HG03060 (cell line): Measurements from ENCODE around the gene CAMK2A.
"Not testable (repeated sequence)": the region's sequence is repeated elsewhere in the genome, so short reads cannot be mapped to it uniquely, and the experiment has no call there.

Source experiments
- ATAC-seq: cut with Tn5 transposase; IDR thresholded peaks from one replicate; pipeline ENCODE4 v1.9.1; 2021; ENCODE audit warnings: low read depth, moderate number of reproducible peaks; ENCODE audit not compliant: unreplicated experiment

The CAMK2A gene

DNA sequence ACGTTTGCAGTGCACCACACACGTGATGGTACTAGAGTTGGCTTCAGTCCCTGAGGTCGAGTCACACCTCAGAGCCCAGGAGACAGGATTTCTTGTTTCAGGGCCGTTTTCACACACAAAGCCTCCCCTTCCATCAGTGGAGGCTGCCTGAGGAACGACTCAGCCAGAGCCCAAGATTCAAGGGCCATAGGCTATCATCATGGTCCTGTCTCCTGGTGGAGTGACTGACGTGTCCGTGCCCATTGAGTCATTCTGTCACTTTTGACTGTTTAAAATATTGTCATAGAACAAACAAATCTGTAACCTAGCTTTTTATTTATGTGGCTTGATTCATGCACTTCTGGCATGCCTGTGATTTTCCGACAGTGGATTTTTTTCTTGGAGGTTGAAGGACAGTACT, 28.3 kb downstream of the CAMK2A start:
- ATAC-seq, result no peak

DNA sequence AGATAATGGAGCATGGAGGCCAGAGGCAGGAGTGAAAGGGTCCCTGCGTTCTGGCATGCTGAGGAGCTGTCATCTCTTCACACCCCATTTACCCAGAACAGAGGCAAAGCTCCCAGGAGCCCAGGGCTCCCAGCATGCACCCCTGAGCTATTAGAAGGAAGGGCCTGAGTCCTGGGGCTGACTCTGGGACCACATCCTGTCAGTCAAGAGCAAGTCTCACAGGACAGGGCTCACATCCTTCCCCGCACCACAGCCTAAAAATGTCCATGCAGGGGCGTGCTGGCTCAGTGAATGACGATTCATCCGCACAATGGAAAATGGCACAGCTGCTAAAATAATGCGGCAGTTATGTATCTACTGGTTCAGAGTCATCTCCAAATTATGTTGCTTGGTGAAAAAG, 31.4 kb downstream of the CAMK2A start:
- ATAC-seq, result no peak

DNA sequence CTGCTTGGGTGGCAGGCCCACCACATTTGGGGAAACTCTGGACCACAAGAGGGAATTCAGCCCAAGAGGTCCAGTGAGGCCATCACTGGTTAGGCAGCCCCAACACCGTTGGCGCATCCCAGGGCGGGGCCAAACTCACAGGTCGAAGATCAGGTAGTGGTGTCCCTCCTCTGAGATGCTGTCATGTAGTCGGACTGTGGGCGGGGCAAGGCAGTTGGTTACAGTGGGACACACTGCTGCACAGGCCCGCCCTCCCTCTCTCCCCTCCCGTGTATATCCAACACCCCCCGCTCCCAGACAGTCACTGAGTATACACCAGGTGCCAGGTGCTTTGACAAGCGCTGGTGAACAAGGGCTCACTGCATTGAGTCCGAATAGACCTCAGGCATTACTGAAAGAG, 32.1 kb downstream of the CAMK2A start:
- ATAC-seq, result no peak

DNA sequence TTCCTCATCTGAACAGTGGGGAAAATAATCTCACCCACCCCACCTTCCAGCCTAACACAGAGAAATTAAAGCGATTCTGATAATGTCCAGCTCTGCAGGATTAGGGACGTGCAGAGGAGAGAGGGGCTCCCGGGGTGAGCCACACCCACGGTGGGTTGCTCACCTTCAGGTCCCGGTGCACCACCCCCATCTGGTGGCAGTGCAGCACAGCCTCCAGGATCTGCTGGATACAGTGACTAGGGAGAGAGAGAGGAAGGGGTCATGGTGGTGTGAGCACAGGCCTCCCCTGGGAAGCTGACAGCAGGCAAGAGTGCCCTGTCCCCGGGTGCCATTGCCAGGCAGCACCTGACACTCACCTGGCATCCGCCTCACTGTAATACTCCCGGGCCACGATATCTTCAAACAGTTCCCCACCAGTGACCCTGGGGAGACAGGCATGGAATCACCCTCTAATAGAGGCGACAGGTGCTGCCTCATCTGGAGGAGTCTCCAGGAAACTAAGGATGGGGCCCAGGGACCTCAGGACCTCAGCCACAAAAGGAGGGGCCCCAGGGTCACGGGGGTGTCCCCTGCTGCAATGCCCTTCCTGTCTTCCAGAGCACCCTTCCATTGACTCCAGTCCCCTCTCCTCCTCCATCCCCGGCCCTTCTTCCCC, 33.0 kb downstream of the CAMK2A start:
- no peak for ATAC-seq

DNA sequence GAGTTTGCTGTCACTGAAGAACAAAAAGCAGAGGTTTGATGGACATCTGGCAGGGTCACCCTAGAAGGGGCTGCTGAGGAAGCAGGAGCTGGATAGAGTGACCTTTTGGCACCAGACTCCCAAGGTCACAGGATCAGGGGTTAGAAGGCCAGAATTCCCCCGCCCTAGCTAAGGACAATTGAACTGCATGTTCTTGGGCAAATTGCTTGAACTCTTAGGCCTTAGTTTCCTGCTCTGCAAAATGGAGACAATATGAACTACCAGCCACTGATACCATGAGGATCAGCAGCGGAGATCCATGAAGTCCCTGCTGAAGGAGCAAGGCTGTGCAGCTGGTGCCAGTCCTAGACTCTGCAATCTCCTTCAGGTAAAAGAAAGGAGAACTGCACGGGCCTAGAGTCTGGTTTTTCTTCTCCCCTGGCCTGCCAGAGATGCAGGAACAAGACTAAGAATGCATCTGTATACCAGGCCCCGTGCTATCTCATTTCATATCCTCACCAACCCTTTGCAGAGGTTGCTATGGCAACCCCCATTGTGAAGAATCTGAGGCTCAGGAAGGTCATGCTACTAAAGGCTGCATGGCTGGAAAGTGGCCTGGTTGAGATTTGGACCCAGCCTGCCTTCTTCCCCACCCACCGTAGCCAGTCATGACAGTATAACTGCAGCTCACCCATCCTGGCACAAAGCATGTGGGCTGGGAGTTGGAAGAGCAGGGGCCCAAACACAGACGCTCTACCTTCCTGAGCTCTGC, 33.7 kb downstream of the CAMK2A start:
- no peak for ATAC-seq

DNA sequence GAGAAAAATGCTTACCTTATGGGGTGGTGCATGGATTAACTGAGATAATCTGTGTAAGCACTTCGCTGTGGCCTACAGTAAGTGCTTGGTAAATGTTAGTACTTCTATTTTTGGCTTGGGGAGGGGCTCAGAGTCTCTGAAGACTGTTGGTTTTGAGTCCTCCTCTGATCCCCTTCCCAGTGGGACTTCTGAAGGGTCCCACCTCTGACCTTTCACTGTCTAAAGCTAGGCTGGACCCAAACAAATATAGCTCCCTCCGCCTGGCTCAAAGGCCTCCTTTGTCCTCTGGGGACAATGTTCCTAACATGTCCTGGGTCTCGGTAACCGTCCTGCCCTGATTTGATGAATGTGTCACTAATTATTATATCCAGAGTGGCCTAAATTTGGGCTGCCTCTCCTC, 34.8 kb downstream of the CAMK2A start:
- no peak for ATAC-seq

DNA sequence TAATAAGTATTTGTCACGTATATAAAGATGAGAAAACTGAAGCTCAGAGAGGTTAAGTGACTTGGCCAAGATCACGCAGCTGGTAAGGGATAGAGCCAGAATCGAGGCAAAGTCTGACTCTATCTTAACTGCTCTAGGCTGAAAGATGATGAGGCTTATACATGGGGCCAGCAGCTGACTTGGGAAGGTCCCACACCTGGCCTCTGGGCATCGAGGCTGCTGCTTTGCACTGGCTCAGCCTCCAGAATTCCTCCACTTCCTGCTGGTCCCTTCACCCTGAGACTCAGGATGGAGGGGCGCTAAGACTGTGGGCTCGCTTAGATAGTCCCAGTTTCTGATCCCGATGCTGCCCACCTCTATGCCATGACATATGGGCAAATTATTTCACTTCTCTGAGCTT, 35.2 kb downstream of the CAMK2A start:
- no peak for ATAC-seq

DNA sequence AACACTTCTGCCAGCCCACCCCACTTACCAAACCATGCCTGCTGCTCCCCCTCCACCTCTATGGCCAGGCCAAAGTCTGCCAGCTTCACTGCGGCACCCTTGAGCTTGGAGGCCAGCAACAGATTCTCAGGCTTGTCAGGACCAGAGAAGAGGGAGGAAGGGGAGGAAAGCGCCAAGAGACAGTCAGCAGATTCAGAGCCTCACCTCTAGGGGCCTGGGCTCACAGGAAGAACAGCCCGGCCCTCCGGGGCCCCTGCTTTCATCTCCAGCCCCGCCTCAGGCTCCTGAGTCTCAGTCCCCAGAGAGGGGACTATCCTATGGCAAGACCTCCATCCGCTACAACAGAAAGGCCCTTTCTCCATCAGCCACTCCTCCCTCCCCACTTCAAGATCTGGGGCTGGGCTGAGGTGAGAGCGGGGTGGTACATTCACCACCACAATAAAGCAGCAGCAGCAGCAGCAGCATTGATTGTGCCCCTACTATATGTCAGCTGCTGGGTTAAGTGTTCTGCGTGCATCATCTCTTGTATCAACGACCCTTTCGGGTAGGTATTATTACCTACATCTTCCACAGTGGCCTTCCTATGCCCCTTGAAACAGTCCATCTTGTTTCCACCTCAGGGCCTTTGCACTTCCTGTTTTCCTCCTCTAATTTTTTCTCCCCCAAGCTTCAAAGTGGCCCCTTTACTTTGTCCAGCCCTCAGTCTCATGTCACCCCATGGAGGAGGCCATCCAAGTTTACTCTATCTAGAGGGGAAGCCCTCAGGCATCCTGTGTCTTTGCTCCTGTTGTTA, 36.0 kb downstream of the CAMK2A start:
- ATAC-seq, result no peak

DNA sequence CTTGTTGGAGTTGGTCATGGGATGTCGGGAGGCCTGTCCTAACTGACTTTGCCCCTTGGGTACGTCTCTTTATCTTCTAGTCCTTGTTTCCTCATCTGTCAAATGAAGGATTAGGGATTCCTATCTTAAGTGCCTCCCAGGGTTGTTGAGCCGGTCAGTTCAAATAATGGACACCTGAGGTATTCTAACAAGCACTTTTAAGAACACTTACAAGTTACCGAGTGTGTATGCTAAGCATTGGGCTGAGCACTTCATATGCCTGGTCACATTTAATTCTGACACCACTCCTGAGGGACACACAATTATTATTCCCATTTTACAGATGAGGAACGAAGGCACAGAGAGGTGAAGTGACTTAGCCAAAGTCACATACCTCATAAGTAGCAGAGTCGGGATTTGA, 37.1 kb downstream of the CAMK2A start:
- ATAC-seq, result no peak

DNA sequence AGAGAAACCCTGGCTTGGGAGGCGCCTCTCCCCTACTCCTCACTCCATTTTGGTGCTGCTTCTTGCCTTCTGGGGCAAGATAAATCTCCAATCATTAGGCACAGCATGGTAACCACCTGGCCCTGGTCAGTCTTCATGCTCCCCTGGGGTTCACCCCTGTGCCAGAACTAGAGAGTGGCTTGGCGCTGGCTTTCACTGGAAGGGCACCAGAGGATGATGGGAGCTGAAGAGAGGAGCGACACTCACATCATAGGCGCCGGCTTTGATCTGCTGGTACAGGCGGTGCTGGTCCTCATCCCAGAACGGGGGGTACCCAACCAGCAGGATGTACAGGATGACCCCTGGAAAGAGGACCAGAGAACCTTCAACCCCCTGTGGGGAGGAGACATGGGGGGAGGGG, 38.1 kb downstream of the CAMK2A start:
- ATAC-seq, result no peak

DNA sequence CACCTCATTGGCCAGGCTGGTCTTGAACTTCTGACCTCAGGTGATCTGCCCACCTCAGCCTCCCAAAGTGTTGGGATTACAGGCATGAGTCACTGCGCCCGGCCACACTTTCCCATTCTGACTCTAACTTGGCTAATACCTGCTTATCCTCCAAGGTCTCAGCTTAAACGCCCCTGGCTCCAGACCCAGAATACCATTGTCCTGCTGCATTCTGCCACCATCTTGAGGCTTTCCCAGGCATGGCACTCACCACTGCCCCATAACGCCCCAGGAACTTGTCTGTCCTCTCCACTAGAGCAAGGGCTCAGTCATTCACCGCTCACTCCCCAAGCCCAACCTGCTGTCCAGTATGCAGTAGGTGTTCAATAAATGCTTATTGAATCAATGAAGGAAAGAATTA, 39.8 kb downstream of the CAMK2A start:
- no peak for ATAC-seq

DNA sequence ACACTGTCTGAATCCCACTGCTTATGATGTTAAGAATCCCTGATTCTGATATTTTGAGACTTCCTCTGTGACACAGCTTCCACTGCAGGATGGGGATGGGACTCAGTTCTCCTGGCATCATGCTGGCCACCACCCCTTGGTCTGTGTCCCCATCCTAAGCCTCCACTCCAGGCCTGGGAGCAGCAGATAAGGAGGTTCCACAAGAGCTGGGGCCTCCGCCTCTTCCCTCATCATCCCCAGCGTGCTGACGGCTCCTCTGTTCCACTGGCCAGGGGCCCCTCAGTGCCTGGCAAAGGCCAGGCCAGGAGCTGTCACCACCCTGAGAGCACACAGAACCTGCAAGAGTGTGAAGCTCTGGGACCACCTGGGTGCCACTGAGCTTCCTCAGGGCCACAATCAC, 40.6 kb downstream of the CAMK2A start:
- no peak for ATAC-seq

DNA sequence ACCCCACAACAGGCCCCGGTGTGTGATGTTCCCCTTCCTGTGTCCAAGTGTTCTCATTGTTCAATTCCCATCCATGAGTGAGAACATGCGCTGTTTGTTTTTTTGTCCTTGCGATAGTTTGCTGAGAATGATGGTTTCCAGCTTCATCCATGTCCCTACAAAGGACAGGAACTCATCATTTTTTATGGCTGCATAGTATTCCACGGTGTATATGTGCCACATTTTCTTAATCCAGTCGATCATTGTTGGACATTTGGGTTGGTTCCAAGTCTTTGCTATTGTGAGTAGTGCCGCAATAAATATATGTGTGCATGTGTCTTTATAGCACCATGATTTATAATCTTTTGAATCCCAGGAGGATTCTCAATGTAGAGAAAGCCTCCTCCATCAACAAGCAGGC, 41.1 kb downstream of the CAMK2A start:
- ATAC-seq, result not testable (repeated sequence)

DNA sequence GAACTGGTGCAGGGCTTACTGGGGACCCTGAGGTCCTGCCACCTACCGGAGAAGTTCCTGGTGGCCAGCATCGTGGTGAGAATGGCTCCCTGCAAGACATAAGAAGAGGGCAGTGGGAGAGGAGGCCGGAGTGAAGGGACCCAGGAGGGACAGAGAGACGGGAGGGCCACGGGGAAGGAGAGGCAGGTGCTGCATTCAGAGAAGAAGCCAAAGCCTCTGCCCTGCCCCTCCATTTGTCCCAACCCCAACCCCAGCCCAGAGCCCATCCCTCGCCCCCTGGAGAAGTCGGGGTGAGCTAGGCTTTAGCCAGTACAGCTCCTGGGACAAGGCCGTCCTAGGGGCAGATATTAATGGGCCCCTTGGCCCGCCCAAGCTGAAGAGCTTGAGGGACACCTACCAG, 41.8 kb downstream of the CAMK2A start:
- no peak for ATAC-seq

DNA sequence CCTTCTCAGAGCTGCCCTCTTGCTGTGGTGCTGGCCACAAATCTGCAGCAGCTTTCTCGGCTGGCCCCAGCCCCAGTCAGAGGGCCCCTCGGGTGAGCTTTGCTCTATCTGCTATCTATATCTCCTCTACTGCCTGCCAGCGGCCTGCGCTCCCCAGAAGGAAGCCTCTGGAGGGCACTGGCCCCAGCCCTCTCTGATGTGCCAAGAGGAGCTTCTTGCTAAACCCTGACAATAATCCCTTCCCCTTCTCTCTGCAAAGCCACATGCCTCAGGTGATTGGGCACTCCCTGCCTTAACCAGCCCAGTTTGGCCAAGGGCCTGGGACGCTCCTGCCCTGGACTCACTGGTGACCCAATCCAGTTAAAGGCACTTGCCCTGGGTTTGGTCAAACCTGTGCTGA, 42.7 kb downstream of the CAMK2A start:
- ATAC-seq, result no peak

DNA sequence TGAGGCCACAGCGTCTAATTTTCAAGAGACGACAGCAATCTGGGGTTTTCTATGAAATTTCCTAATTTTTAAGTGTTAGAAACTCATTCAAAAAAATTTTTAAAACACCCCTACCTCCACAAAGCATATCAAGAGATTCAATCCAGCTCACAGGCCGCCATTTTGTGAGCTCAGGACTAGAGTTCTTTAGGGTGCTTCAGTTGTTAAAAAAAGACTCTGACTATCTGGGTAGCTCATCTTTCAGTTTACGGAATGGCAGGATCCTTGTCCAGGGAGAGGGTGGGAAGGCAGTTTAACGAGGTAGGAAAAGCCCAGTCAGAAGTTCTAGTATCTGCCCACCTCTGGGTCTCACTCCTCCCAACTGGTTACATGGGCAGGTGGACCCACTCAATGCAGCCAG, 43.1 kb downstream of the CAMK2A start:
- ATAC-seq, result no peak

DNA sequence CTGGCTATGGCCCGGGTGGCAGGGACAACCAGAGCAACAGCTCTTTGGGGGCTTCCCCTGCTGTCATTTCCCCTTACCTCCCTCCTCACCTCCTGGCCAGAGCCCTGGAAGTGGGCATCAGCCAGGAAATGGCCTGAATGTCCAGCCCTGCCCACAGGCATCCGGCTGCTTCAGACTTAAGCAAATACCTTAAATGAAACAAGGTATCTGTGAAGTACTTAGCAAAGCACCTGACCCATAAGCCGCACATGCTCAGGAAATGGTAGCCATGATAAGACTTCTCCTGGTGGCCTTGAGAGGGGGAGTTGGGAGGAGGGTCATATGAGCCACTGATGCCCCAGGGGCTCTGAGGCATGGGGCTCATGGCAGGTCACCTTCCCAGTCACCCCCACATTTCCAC, 43.8 kb downstream of the CAMK2A start:
- no peak for ATAC-seq

DNA sequence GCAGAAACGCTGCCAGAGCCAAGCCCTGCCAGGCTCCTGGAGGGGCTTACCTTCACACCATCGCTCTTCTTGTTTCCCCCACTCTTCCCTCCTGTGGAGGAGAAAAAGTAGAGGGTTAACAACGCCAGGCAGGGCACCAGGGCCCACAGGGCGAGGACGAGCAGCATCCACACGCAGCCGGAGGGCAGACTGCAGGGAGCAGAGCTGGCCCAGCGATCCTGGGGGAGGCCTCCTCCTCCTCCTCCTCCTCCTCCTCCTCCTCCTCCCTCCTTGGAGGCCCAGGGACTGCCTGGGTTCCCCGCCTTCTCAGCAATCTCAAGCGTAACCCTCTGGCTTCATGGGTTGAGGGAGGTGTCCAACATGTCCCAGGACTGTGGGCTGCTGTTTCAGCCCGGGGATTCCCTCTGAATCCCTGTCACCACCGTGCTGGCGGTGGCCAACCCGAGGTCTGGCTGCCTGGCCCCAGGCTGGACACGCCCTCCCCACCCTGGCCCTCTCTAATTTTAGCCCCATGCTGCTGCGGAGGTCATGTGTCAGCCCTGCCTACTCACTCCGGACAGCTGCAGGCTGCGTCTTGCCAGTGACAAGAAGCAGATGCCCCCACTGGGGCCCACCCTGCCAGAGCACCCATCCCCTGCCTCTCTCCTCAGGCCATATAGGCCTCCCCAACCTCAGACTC, 44.3 kb downstream of the CAMK2A start:
- no peak for ATAC-seq

DNA sequence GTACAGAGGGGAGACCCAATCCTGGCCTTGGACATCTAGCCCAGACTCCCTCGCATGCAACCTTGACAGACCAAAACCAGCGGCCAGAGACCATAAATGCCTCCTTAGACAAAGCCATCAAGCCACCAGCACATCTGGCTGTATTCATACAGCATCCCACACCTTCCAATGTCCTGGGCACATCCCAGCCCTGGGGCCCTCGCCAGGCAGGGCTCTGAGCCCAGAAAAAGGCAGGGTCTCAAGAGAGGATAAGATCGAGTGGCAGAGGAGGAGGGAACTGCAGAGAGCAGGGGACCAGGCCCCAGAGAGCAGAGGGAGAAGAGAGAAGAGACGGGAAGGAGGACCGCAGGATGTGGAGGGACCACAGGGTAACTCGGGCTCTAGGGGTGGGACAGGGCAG, 45.4 kb downstream of the CAMK2A start:
- no peak for ATAC-seq

DNA sequence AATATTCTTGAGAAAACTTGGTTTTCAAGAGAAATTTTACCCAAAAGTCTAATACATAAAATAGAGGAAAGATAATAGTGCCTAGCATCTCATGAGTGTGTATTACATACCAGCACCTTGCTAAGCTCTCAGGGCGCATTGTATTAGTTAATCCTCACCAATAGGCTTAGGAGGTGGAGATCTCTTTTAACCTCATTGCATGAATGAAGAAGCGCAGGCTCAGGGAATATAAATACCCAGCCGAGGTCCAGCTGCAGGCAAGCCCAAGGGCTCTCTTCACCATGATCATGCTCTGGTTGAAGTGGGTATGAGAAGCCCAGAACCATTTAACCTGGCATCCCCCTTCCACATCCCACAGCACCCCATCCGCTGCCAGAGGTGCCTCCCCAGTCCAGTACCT, 46.0 kb downstream of the CAMK2A start:
- ATAC-seq, result no peak

DNA sequence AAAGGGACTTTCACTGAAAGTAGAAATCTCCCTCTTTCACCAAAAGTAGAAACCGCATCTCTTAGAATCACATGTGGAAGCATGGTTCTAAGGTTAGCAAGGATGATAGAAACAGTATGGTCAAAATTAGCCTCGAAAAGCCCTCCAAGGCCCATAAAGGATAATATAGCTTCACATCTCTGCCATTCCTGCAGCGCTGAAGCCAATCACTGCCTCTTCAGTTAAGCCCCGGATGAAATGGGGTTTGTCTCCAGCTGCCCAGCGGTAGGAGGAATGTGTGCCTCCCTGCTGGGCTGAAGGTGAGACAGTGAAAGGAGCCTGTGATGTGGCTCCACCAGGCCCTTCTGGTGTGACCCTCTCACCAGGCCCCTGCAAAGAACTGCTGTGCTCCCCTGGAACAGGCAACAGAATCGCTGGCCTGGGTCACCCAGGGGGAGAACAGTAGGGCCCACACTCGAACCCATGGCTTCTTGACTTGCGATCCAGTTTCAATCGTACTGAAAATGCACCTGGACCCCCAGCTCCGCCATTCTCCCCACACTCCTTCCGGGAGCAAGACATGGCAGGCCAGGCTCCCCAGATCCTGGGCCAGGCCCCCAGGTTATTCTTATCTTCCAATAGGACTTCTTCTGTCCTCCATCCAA, 47.2 kb downstream of the CAMK2A start:
- no peak for ATAC-seq
